ENCODE data around the gene TENT4B.

GRCh38 chr16:50216231-50216630 is 63.1 kb downstream of the TENT4B start:
- no peak for TF ChIP-seq CTCF (IDR thresholded peaks at IDR 0.05)
- TF ChIP-seq POLR2A (IDR thresholded peaks at IDR 0.05) = no peak

Data from upper lobe of left lung (tissue), 4 donors.